Measurements from ENCODE around the gene GMPPA. TPM values are rescaled to one million over a fixed set of nuclear protein-coding genes. Genes with fewer than 3 reads are reported as not detected.

The GMPPA gene
- total and polyA plus RNA-seq, 3 donors from 2014 or later = 19.6 to 28.3 (median 24.6) TPM

GRCh38 chr2:219484343-219485200, 14.1 kb upstream of the GMPPA start:
- Histone ChIP-seq H3K4me3 (peak overlapping the region; percentile 18 to 20), H3K4me1 (peaks cover 7% of the 10 kb centered on the region), H3K27me3 (no peaks in the 10 kb centered on the region), H3K9me3 (no peaks in the 10 kb centered on the region), H3K27ac (no peak overlapping the region), H3K36me3 (ENCODE audit: low read depth, missing control alignments) (no peaks in the 10 kb centered on the region)
- WGBS, 2 donors = 40 to 41% methylated on average over 19 to 70 of the region's 89 CpGs
- no peak for TF ChIP-seq POLR2A (IDR thresholded peaks at IDR 0.05)
- TF ChIP-seq, protein P1, sequence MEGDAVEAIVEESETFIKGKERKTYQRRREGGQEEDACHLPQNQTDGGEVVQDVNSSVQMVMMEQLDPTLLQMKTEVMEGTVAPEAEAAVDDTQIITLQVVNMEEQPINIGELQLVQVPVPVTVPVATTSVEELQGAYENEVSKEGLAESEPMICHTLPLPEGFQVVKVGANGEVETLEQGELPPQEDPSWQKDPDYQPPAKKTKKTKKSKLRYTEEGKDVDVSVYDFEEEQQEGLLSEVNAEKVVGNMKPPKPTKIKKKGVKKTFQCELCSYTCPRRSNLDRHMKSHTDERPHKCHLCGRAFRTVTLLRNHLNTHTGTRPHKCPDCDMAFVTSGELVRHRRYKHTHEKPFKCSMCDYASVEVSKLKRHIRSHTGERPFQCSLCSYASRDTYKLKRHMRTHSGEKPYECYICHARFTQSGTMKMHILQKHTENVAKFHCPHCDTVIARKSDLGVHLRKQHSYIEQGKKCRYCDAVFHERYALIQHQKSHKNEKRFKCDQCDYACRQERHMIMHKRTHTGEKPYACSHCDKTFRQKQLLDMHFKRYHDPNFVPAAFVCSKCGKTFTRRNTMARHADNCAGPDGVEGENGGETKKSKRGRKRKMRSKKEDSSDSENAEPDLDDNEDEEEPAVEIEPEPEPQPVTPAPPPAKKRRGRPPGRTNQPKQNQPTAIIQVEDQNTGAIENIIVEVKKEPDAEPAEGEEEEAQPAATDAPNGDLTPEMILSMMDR (IDR thresholded peaks at IDR 0.05) = no peak
- DNase-seq = no peak
- intact Hi-C loops (cut with DNase I; ENCODE audit: low total_unique reads) = no loop called here

DNA sequence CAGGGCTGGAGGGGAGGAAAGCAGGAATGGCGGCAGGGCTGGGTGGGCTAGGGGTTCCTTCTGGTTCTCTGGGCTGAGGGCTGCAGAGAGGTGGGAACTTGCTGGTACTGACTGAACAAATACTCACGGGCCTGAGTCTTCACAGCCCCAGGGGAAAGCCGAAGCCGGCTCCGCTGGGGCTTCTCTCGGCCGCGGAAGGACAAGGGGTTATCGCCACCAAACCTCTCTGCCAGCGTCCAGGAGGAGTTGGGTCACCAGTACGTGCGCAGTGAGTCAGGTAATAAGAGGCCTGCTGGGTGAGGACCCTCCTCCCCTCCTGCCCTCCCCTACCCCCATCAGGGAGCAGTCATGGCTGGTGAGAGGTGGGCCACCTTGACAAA, 13.5 kb upstream of the GMPPA start:
- no peak for DNase-seq
- TF ChIP-seq, protein P1 (IDR thresholded peaks at IDR 0.05) = no peak
- no peak for TF ChIP-seq POLR2A (IDR thresholded peaks at IDR 0.05)
- 66 to 85% methylated on average over 12 of the region's 12 CpGs for WGBS, 2 donors
- intact Hi-C loops (cut with DNase I; ENCODE audit: low total_unique reads) = no loop called here
- Histone ChIP-seq H3K27me3 (no peaks in the 10 kb centered on the region), H3K4me3 (peak overlapping the region in 1 of 2 donors; percentile 20), H3K9me3 (no peaks in the 10 kb centered on the region), H3K4me1 (peaks cover 7% of the 10 kb centered on the region), H3K27ac (no peak overlapping the region), H3K36me3 (ENCODE audit: low read depth, missing control alignments) (no peaks in the 10 kb centered on the region)

DNA sequence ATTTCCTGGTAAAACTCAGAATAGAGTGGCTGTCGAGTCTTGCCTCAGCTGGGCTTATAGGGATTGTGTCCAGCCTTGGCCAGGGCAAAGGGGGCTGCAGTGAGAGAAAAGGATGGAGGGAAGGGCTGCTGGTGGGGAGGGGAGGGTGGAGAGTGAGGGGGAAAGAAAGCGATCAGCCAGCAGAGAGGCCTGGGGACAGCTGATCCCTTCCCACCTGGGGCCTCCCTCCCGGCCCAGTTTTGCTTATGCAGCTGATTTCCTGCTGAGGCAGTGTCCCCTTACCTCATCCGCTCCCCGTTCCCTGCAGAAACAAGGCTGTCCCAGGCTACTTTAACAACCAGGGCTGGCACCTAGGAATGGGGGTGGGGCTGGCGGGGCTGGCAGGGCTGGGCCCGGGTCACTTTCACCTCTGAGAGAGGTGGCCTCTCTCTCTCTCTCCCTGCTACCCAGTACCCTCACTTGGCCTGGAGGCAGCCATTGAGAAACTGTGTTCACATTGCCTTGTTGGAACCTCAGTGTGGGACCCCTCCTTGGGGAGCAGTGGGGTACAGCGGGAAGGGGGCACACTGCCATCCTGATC, 12.2 kb upstream of the GMPPA start:
- no peak for DNase-seq
- Histone ChIP-seq H3K27ac (no peak overlapping the region), H3K4me1 (peaks cover 7% of the 10 kb centered on the region), H3K27me3 (no peaks in the 10 kb centered on the region), H3K4me3 (no peak overlapping the region), H3K36me3 (ENCODE audit: low read depth, missing control alignments) (no peaks in the 10 kb centered on the region), H3K9me3 (no peaks in the 10 kb centered on the region)
- WGBS, 2 donors = 84 to 87% methylated on average over 7 to 8 of the region's 8 CpGs
- TF ChIP-seq POLR2A (IDR thresholded peaks at IDR 0.05) = no peak
- TF ChIP-seq, protein P1 (IDR thresholded peaks at IDR 0.05) = no peak
- intact Hi-C loops (cut with DNase I; ENCODE audit: low total_unique reads) = no loop called here

- H3K27me3 ChIP-seq = no peaks in the 10 kb centered on the region
- H3K27ac ChIP-seq = no peak overlapping the region
- H3K9me3 ChIP-seq = no peaks in the 10 kb centered on the region
- H3K36me3 ChIP-seq (ENCODE audit: low read depth, missing control alignments) = no peaks in the 10 kb centered on the region
- no peak overlapping the region for H3K4me3 ChIP-seq
- H3K4me1 ChIP-seq = peaks cover 7% of the 10 kb centered on the region
- 86% methylated on average over 8 to 16 of the region's 17 CpGs for WGBS, 2 donors
- TF ChIP-seq, protein P1 (IDR thresholded peaks at IDR 0.05) = no peak
- no peak for TF ChIP-seq POLR2A (IDR thresholded peaks at IDR 0.05)
- intact Hi-C loops (cut with DNase I; ENCODE audit: low total_unique reads) = no loop called here
- no peak for DNase-seq
These were observed 10.4 kb upstream of the GMPPA start for GRCh38 chr2:219488149-219488843.
